Ovary (tissue), 3 donors: Measurements from ENCODE around the gene ADAMTSL5.

Experiments used
- CTCF ChIP-seq, 3 donors: fragments of 450-650 bp in 2 of 3; fragments of 200-600 bp in 1 of 3; IDR thresholded peaks; one replicate each; pipeline versions ENCODE4 v1.5.1 to v1.8.0; 2016 to 2022; ENCODE audit warnings: antibody characterized with exemption in 3 of 3, mild to moderate bottlenecking in 1 of 3
- EP300 ChIP-seq: sonication (generic); formaldehyde crosslinking; IDR thresholded peaks from one replicate; pipeline ENCODE4 v1.6.1; 2017; ENCODE audit warnings: antibody characterized with exemption
- POLR2A ChIP-seq: fragments of 450-650 bp; IDR thresholded peaks from one replicate; pipeline ENCODE4 v1.6.1; 2017; ENCODE audit warnings: antibody characterized with exemption, mild to moderate bottlenecking, moderate library complexity
- donor health status: DM: no; HTN: no; CAD: no.

GRCh38 chr19:1456121-1456900 lies 56.5 kb downstream of the ADAMTSL5 start:
- no peak for TF ChIP-seq CTCF (IDR thresholded peaks at IDR 0.05)
- TF ChIP-seq POLR2A = no peak
- TF ChIP-seq EP300 = no peak
